DOHH2 (cell line): ENCODE results near the gene DEFB125.

Experiments used
- H3F3A ChIP-seq: fragments of 200-600 bp; sonication (generic), shearing (Covaris generic); 2 replicates; pipeline ENCODE4 v1.6.0; 2016; ENCODE audit warnings: antibody characterized with exemption, mild to moderate bottlenecking; ENCODE audit not compliant: control insufficient read depth, insufficient read depth
- H3K27ac ChIP-seq: fragments of 200-600 bp; sonication (generic); 2 replicates; pipeline ENCODE4 v1.5.1; 2014; ENCODE audit warnings: low read depth, mild to moderate bottlenecking, low read length, moderate library complexity
- H3K27me3 ChIP-seq: fragments of 200-600 bp; sonication (generic); 2 replicates; pipeline ENCODE4 v1.6.1; 2014; ENCODE audit warnings: mild to moderate bottlenecking, low read length, mixed read lengths; ENCODE audit not compliant: control insufficient read depth
- H3K36me3 ChIP-seq: fragments of 200-600 bp; sonication (generic); 2 replicates; pipeline ENCODE4 v1.6.1; 2014; ENCODE audit warnings: mild to moderate bottlenecking, low read length, moderate library complexity, mixed read lengths; ENCODE audit not compliant: control insufficient read depth
- H3K4me1 ChIP-seq: fragments of 200-600 bp; sonication (generic); 2 replicates; pipeline ENCODE4 v1.6.1; 2014; ENCODE audit warnings: mild to moderate bottlenecking, low read length, mixed read lengths; ENCODE audit not compliant: control insufficient read depth
- H3K4me2 ChIP-seq: fragments of 200-600 bp; sonication (generic); 2 replicates; pipeline ENCODE4 v1.6.0; 2014; ENCODE audit warnings: mild to moderate bottlenecking, low read length, moderate library complexity
- H3K4me3 ChIP-seq: fragments of 200-600 bp; sonication (generic); 2 replicates; pipeline ENCODE4 v1.5.1; 2014; ENCODE audit warnings: mild to moderate bottlenecking, low read length, mixed read lengths
- H3K79me2 ChIP-seq: fragments of 200-600 bp; sonication (generic); 2 replicates; pipeline ENCODE4 v1.6.1; 2014; ENCODE audit warnings: mild to moderate bottlenecking, low read length, mixed read lengths; ENCODE audit not compliant: control insufficient read depth
- H3K9me2 ChIP-seq: fragments of 200-600 bp; sonication (generic); replicated peaks from 2 replicates; pipeline ENCODE4 v1.6.1; 2014; ENCODE audit warnings: mild to moderate bottlenecking, low read length, mixed read lengths; ENCODE audit not compliant: control insufficient read depth
- H3K9me3 ChIP-seq: fragments of 200-600 bp; sonication (generic); 2 replicates; pipeline ENCODE4 v1.6.1; 2014; ENCODE audit warnings: antibody characterized with exemption, low read length, mixed read lengths; ENCODE audit not compliant: control insufficient read depth, insufficient read depth
- H4K20me1 ChIP-seq: fragments of 200-600 bp; sonication (generic); 2 replicates; pipeline ENCODE4 v1.6.0; 2014; ENCODE audit warnings: low read depth, mild to moderate bottlenecking, antibody characterized with exemption, low read length, moderate library complexity; ENCODE audit not compliant: control insufficient read depth, insufficient read depth
- CTCF ChIP-seq: fragments of 200-600 bp; sonication (generic); IDR thresholded peaks from one replicate; pipeline ENCODE4 v1.5.1; 2014; ENCODE audit warnings: antibody characterized with exemption, mild to moderate bottlenecking, low read depth, low read length; ENCODE audit not compliant: poor library complexity, severe bottlenecking
- EZH2phosphoT487 ChIP-seq: fragments of 200-600 bp; sonication (generic); IDR thresholded peaks from 2 replicates; pipeline ENCODE4 v1.6.1; 2017; ENCODE audit warnings: borderline replicate concordance, mild to moderate bottlenecking, antibody characterized with exemption, low read length, moderate library complexity, mixed read lengths

DEFB125 gene

GRCh38 chr20:87401-87800, at the start of gene DEFB125:
Gene DEFB125, plus strand, starts transcription at chr20:87672. Its CDS starts 38 bp downstream, at chr20:87710.
- no peaks in the 10 kb centered on the region for H3K79me2 ChIP-seq
- no peak within 1 kb of the TSS for H3K27ac ChIP-seq
- no peaks in the 10 kb centered on the region for H3K9me2 ChIP-seq
- no peak within 1 kb of the TSS for H3K4me3 ChIP-seq
- no peaks in the 10 kb centered on the region for H3K9me3 ChIP-seq
- H3F3A ChIP-seq, result no peaks in the 10 kb centered on the region
- peaks cover 10% of the 10 kb centered on the region for H3K27me3 ChIP-seq
- H4K20me1 ChIP-seq, result no peaks in the 10 kb centered on the region
- H3K4me2 ChIP-seq, result no peak within 1 kb of the TSS
- no peaks in the 10 kb centered on the region for H3K36me3 ChIP-seq
- no peaks in the 10 kb centered on the region for H3K4me1 ChIP-seq
- TF ChIP-seq CTCF (no peak), EZH2phosphoT487 (no peak)

GRCh38 chr20:60035-60918, 27.2 kb upstream of the DEFB125 start:
- H3F3A ChIP-seq, result no peaks in the 10 kb centered on the region
- no peaks in the 10 kb centered on the region for H3K36me3 ChIP-seq
- H3K4me2 ChIP-seq, result no peak overlapping the region
- H3K4me1 ChIP-seq, result no peaks in the 10 kb centered on the region
- H3K27me3 ChIP-seq, result no peaks in the 10 kb centered on the region
- peaks cover 39% of the 10 kb centered on the region; the same call in 1 of the 2 replicates for H3K9me3 ChIP-seq
- H4K20me1 ChIP-seq, result no peaks in the 10 kb centered on the region
- no peaks in the 10 kb centered on the region for H3K9me2 ChIP-seq
- H3K4me3 ChIP-seq, result no peak overlapping the region
- no peaks in the 10 kb centered on the region for H3K79me2 ChIP-seq
- no peak for TF ChIP-seq CTCF
- no peak overlapping the region for H3K27ac ChIP-seq

- H3K27ac ChIP-seq, result no peak overlapping the region
- no peaks in the 10 kb centered on the region for H3K27me3 ChIP-seq
- no peak overlapping the region for H3K4me3 ChIP-seq
- no peaks in the 10 kb centered on the region for H3K79me2 ChIP-seq
- H3K9me2 ChIP-seq, result no peaks in the 10 kb centered on the region
- H3F3A ChIP-seq, result no peaks in the 10 kb centered on the region
- TF ChIP-seq EZH2phosphoT487 (no peak), CTCF (no peak)
- H3K36me3 ChIP-seq, result no peaks in the 10 kb centered on the region
- no peaks in the 10 kb centered on the region for H4K20me1 ChIP-seq
- H3K4me1 ChIP-seq, result no peaks in the 10 kb centered on the region
- no peak overlapping the region for H3K4me2 ChIP-seq
- H3K9me3 ChIP-seq, result peaks cover 48% of the 10 kb centered on the region
These were observed 26.2 kb upstream of the DEFB125 start for GRCh38 chr20:61230-61629.
